GF-D8 (cell line): ENCODE results near the gene AGAP4.
"Not testable (repeated sequence)": the region's sequence is repeated elsewhere in the genome, so short reads cannot be mapped to it uniquely, and the experiment has no call there.

Experiments
- DNase-seq: peaks from one replicate; lab custom pipeline; 2025; lab: John Stamatoyannopoulos, UW

Gene AGAP4

GRCh38 chr10:45847400-45847799 lies at the start of gene AGAP4:
TSS of gene AGAP4 (minus strand) at chr10:45847500. CDS start at chr10:45847347, 153 bp downstream.
- DNase-seq, result not testable (repeated sequence)

- not testable (repeated sequence) for DNase-seq
These were observed 43.4 kb upstream of the AGAP4 start for GRCh38 chr10:45890721-45891120.

- not testable (repeated sequence) for DNase-seq
These were observed 42.4 kb upstream of the AGAP4 start for GRCh38 chr10:45889539-45890230.

GRCh38 chr10:45882880-45883279 lies 35.6 kb upstream of the AGAP4 start:
- not testable (repeated sequence) for DNase-seq

DNA sequence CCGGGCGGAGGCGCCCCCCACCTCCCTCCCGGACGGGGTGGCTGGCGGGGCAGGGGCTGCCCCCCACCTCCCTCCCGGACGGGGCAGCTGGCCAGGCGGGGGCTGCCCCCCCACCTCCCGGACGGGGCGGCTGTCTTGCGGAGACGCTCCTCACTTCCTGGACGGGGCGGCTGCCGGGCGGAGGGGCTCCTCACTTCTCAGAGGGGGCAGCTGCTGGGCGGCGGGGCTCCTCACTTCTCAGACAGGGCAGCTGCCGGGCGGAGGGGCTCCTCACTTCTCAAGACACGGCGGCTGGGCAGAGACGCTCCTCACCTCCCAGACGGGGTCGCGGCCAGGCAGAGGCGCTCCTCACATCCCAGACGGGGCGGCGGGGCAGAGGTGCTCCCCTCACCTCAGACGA lies 18.1 kb upstream of the AGAP4 start:
- DNase-seq, result not testable (repeated sequence)

- DNase-seq, result not testable (repeated sequence)
These were observed 17.0 kb upstream of the AGAP4 start for GRCh38 chr10:45864264-45864663.

DNA sequence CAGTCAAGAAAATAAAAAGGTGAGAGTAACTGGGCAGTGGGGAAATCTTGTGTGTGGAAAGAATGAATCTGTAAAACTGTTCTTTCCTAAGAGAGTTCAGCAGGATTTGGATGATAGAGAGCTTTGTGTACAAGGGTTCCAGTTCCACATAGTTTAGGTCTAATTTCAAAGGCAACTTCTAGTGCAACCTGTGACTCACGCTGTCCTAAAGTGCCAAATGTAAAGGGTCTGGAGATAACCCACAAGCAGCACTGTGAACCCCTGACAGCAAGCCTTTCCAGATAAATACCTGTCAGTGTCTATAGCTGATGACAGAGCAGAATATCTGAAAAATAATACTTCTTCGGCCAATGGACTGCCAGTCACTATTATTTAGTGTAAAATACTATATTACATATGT lies 16.3 kb upstream of the AGAP4 start:
- DNase-seq, result not testable (repeated sequence)

GRCh38 chr10:45857931-45858330 lies 10.6 kb upstream of the AGAP4 start:
- DNase-seq, result not testable (repeated sequence)

- not testable (repeated sequence) for DNase-seq
These were observed 1.2 kb upstream of the AGAP4 start for GRCh38 chr10:45848467-45848866.

- not testable (repeated sequence) for DNase-seq
These were observed 24.4 kb downstream of the AGAP4 start for GRCh38 chr10:45822918-45823317.

- not testable (repeated sequence) for DNase-seq
These were observed 27.0 kb downstream of the AGAP4 start for GRCh38 chr10:45820107-45820830.

- DNase-seq, result no peak
These were observed 27.7 kb downstream of the AGAP4 start for GRCh38 chr10:45819552-45819951.

DNA sequence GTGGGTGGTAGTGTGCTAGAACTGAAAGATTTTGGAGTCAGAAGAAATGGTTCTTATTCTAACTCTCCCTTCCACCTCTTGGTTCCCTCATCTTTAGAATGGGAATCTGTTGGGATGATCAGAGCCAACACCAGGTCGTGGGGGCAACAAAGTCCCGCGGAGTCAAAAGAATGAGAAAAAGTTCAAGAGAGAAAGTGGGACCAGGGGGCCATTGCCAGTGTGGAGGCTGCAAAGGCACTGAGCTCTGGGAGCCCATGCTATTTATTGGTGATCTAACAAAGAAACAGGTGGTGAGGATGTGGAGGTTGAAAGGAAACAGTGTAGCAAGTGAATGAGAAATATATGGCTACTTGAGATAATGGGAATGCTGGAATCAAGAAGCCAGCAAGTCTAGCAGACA lies 29.4 kb downstream of the AGAP4 start:
- no peak for DNase-seq

DNA sequence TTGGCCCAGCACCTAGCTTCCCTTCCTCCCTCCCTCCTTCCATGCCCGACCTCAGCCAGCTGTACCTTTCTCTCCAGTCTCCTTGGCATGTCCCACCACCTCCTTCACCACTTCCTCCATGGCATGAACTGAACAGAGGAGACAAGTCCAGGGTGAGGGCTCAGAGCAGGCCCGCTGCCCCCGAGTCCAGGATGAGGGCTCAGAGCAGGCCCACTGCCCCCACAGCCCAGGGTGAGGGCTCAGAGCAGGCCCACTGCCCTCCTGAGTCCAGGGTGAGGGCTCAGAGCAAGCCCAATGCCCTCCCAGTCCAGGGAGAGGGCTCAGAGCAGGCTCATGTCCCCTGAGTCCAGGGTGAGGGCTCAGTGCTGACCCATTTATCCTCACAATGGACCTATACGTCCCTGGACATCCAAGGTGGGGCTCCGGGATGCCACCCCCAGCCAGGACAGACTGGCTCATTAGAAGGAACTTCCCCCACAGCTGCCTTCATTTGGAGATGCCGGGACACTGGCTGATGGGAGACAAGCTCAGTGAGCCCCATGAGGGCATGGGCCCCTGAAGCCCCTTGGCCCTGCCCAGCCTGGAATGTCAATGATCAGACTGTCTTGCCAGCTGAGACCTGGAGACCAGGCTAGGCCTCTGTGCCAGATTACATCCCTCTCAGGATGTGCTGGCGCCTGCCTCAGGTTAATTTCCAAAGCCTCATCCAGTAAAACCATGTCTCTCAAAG lies 30.0 kb downstream of the AGAP4 start:
- no peak for DNase-seq

DNA sequence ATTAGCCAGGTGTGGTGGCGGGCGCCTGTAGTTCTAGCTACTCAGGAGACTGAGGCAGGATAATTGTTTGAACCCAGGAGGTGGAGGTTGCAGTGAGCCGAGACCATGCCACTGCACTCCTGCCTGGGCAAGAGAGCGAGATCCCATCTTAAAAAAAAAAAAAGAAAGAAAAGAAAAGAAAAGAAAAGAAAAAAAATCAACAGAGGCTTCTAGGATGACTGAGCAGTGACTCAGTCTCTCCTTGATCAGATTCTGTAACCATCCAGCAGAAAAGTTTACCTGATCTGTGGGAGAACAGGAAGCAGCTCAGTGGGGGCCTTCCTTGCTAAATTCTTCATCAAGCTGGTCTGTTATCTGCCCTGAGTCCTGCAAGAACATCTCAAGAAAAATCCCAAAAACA lies 33.2 kb downstream of the AGAP4 start:
- DNase-seq, result not testable (repeated sequence)

- DNase-seq, result not testable (repeated sequence)
These were observed 34.3 kb downstream of the AGAP4 start for GRCh38 chr10:45812959-45813358.

DNA sequence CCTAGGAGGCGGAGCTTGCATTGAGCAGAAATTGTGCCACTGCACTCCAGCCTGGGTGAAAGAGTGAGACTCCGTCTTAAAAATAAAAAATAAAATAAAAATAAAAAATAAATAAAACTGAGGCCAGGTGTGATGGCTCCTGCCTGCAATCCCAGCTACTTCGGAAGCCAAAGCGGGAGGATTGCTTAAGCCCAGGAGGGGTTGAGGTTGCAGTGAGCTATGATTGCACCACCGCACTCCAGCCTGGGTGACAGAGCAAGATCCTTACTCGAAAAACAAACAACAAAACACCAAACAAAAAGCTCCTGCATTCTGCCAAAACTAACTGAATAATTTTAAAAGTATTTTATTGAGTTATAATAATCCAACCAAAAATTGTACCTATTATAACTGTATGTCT lies 36.2 kb downstream of the AGAP4 start:
- no peak for DNase-seq

GRCh38 chr10:45809837-45810236 lies 37.5 kb downstream of the AGAP4 start:
- DNase-seq, result no peak

DNA sequence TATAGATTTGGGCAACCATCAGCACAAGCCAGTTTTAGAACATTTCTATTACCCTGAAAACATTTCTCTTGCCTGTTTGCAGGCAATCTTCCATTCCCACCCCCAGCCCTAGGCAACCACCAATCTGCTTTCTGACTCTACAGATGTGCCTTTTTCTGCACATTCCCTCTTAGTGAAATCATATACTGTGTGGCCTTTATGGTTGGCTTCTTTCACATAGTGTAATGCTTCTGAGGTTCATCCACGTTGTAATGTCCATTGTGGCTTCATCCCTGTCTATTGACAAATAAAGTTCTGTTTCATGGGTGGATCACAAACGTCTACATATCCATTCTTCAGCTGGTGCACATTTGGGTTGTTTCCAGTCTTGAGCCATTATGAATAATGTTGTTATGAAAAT lies 42.3 kb downstream of the AGAP4 start:
- DNase-seq, result not testable (repeated sequence)

GRCh38 chr10:45803060-45804010 lies 44.0 kb downstream of the AGAP4 start:
- DNase-seq, result peak; percentile 28

DNA sequence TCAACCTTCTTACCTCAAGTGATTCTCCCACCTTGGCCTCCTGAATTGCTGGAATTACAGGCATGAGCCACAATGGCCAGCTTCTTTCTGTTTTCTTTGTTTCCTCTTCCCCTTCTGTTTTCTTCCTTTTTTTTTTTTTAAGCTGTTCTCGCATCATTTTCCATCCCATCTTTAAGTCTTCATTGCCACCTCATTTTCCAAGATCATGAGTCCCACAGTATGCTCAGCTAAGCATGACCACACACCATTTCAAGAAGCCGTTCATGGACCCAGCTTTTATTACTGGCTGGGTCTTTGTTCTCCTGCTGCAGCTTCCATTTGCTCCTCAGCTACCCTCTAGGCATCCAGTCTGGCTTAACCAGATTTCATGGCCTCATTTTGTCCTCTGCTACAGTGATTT lies 52.5 kb downstream of the AGAP4 start:
- DNase-seq, result not testable (repeated sequence)
